HAP-1 (cell line): ENCODE measurements around the gene CIBAR2.
"Not testable (repeated sequence)": the region's sequence is repeated elsewhere in the genome, so short reads cannot be mapped to it uniquely, and the experiment has no call there.

Experiments used
- DNase-seq, 2 experiments: peaks; one replicate each; pipeline ENCODE4 v3.0.0-alpha.2; 2016 to 2020; ENCODE audit warnings: low spot score in 2 of 2
- H3K27me3 ChIP-seq: fragments of 250-450 bp; sonication (Bioruptor Pico); 2 replicates; pipeline ENCODE4 v1.5.1; 2020; ENCODE audit warnings: low read depth, mild to moderate bottlenecking, moderate library complexity
- H3K36me3 ChIP-seq: fragments of 250-450 bp; sonication (Bioruptor Pico); replicated peaks from 2 replicates; pipeline ENCODE4 v1.5.1; 2020; ENCODE audit warnings: mild to moderate bottlenecking
- H3K4me1 ChIP-seq: fragments of 250-450 bp; sonication (Bioruptor Pico); 2 replicates; pipeline ENCODE4 v1.5.1; 2020; ENCODE audit warnings: mild to moderate bottlenecking
- H3K4me3 ChIP-seq: fragments of 250-450 bp; sonication (Bioruptor Pico); 2 replicates; pipeline ENCODE4 v1.5.1; 2020; ENCODE audit warnings: mild to moderate bottlenecking, moderate library complexity
- H3K9me3 ChIP-seq: fragments of 250-450 bp; sonication (Bioruptor Pico); 2 replicates; pipeline ENCODE4 v1.5.1; 2020; ENCODE audit warnings: mild to moderate bottlenecking, moderate library complexity
- in situ Hi-C: fragments of 300-500 bp; cut with MboI; formaldehyde crosslinking; loops from 3 replicates; pipeline ENCODE4 v1.14.3; 2020; ENCODE audit warnings: low sequenced_read_pairs, inconsistent platforms, mixed read lengths

The CIBAR2 gene

GRCh38 chr16:85057212-85057889 lies 54.9 kb downstream of the CIBAR2 start:
- in situ Hi-C loops: no loop called here
- peak in 1 of 2 experiments; percentile 45 for DNase-seq
- Histone ChIP-seq H3K36me3 (no peaks in the 10 kb centered on the region), H3K4me3 (no peak overlapping the region), H3K27me3 (no peaks in the 10 kb centered on the region), H3K4me1 (no peaks in the 10 kb centered on the region; the same call in 1 of the 2 replicates), H3K9me3 (no peaks in the 10 kb centered on the region)

- no peak for DNase-seq
These were observed 56.0 kb downstream of the CIBAR2 start for GRCh38 chr16:85056211-85056748.

GRCh38 chr16:85055493-85056210 lies 56.6 kb downstream of the CIBAR2 start:
- Histone ChIP-seq H3K27me3 (no peaks in the 10 kb centered on the region), H3K9me3 (no peaks in the 10 kb centered on the region), H3K4me1 (no peaks in the 10 kb centered on the region; the same call in 1 of the 2 replicates), H3K36me3 (no peaks in the 10 kb centered on the region), H3K4me3 (no peak overlapping the region)
- in situ Hi-C loops: no loop called here
- no peak for DNase-seq

More at GRCh38 chr16:85056211-85056748, 56.0 kb downstream of the CIBAR2 start:
- Histone ChIP-seq H3K4me3 (no peak overlapping the region), H3K27me3 (no peaks in the 10 kb centered on the region), H3K4me1 (no peaks in the 10 kb centered on the region; the same call in 1 of the 2 replicates), H3K9me3 (no peaks in the 10 kb centered on the region), H3K36me3 (no peaks in the 10 kb centered on the region)
- in situ Hi-C loops: no loop called here

GRCh38 chr16:85054948-85055492 lies 57.3 kb downstream of the CIBAR2 start:
- Histone ChIP-seq H3K4me1 (no peaks in the 10 kb centered on the region; the same call in 1 of the 2 replicates), H3K27me3 (no peaks in the 10 kb centered on the region), H3K36me3 (no peaks in the 10 kb centered on the region), H3K4me3 (no peak overlapping the region), H3K9me3 (no peaks in the 10 kb centered on the region)
- DNase-seq: no peak
- in situ Hi-C loops: no loop called here

GRCh38 chr16:85054321-85054720 lies 58.0 kb downstream of the CIBAR2 start:
- H3K9me3 ChIP-seq, H3K4me3 ChIP-seq, H3K4me1 ChIP-seq, H3K27me3 ChIP-seq, H3K36me3 ChIP-seq, in situ Hi-C loops, DNase-seq: not testable (repeated sequence)

GRCh38 chr16:85052536-85052935 lies 59.7 kb downstream of the CIBAR2 start:
- Histone ChIP-seq H3K4me1 (no peaks in the 10 kb centered on the region; the same call in 1 of the 2 replicates), H3K36me3 (no peaks in the 10 kb centered on the region), H3K4me3 (no peak overlapping the region), H3K27me3 (no peaks in the 10 kb centered on the region), H3K9me3 (no peaks in the 10 kb centered on the region)
- in situ Hi-C loops: no loop called here
- no peak for DNase-seq

- Histone ChIP-seq H3K36me3 (no peaks in the 10 kb centered on the region), H3K4me3 (no peak overlapping the region), H3K27me3 (no peaks in the 10 kb centered on the region), H3K9me3 (no peaks in the 10 kb centered on the region), H3K4me1 (no peaks in the 10 kb centered on the region; the same call in 1 of the 2 replicates)
- no peak for DNase-seq
- in situ Hi-C loops: no loop called here
These were observed 60.6 kb downstream of the CIBAR2 start for GRCh38 chr16:85051683-85052082.

GRCh38 chr16:85051067-85051581 lies 61.1 kb downstream of the CIBAR2 start:
- Histone ChIP-seq H3K4me1 (no peaks in the 10 kb centered on the region; the same call in 1 of the 2 replicates), H3K9me3 (no peaks in the 10 kb centered on the region), H3K36me3 (no peaks in the 10 kb centered on the region), H3K4me3 (no peak overlapping the region), H3K27me3 (no peaks in the 10 kb centered on the region)
- no peak for DNase-seq
- in situ Hi-C loops: no loop called here

- DNase-seq: no peak
- H3K27me3 ChIP-seq: no peaks in the 10 kb centered on the region
- no peaks in the 10 kb centered on the region for H3K9me3 ChIP-seq
- H3K4me1 ChIP-seq: no peaks in the 10 kb centered on the region
- in situ Hi-C loops: no loop called here
- no peak overlapping the region for H3K4me3 ChIP-seq
- H3K36me3 ChIP-seq: no peaks in the 10 kb centered on the region
These were observed 62.5 kb downstream of the CIBAR2 start for GRCh38 chr16:85049706-85050305.

- H3K4me1 ChIP-seq: no peaks in the 10 kb centered on the region
- DNase-seq: no peak
- no peaks in the 10 kb centered on the region for H3K9me3 ChIP-seq
These were observed 63.2 kb downstream of the CIBAR2 start for GRCh38 chr16:85048921-85049562.

More at GRCh38 chr16:85048921-85049562, 63.2 kb downstream of the CIBAR2 start:
- no peak overlapping the region for H3K4me3 ChIP-seq
- H3K27me3 ChIP-seq: no peaks in the 10 kb centered on the region
- in situ Hi-C loops: no loop called here
- no peaks in the 10 kb centered on the region for H3K36me3 ChIP-seq
